T-helper 17 cell (primary cell): Measurements from ENCODE around the gene XYLT1. TPM values are rescaled to one million over a fixed set of nuclear protein-coding genes. Genes with fewer than 3 reads are reported as not detected.
"Not testable (repeated sequence)": the region's sequence is repeated elsewhere in the genome, so short reads cannot be mapped to it uniquely, and the experiment has no call there.

Source experiments
- ATAC-seq: fragments of 150-1000 bp; cut with Tn5 transposase; 2 replicates; pipeline ENCODE4 v1.10.0; 2021; ENCODE audit warnings: mild to moderate bottlenecking, moderate library complexity
- DNase-seq, 3 donors: peaks; one replicate each; pipeline versions ENCODE4 v3.0.0 to v3.0.0-alpha.2; 2020 to 2021
- H3K9me3 ChIP-seq: one replicate; pipeline ENCODE4 v1.7.0; 2013; ENCODE audit warnings: low read length, mild to moderate bottlenecking; ENCODE audit not compliant: control insufficient read depth, poor library complexity, severe bottlenecking
- H3K27ac Mint-ChIP-seq: one replicate; pipeline ENCODE4 v1.8.0; 2022; ENCODE audit warnings: mild to moderate bottlenecking, moderate library complexity, mixed read lengths
- H3K27me3 Mint-ChIP-seq: one replicate; pipeline ENCODE4 v1.8.0; 2022; ENCODE audit warnings: mixed read lengths
- H3K36me3 Mint-ChIP-seq: one replicate; pipeline ENCODE4 v1.8.0; 2022; ENCODE audit warnings: low read depth, mixed read lengths
- H3K4me1 Mint-ChIP-seq: one replicate; pipeline ENCODE4 v1.8.0; 2022; ENCODE audit warnings: mild to moderate bottlenecking, mixed read lengths
- H3K4me3 Mint-ChIP-seq: one replicate; pipeline ENCODE4 v1.8.0; 2022; ENCODE audit warnings: mild to moderate bottlenecking, moderate library complexity, mixed read lengths
- total RNA-seq, 4 donors: library from RNA in 2 of 4; stranded (reverse) in 2 of 4; gene quantifications; one replicate each; pipeline ENCODE4 v1.2.3 and lab custom pipeline; 2022 to 2026

The XYLT1 gene
- total RNA-seq, 2 donors from 2014 or later = 33.8 to 57.3 TPM

GRCh38 chr16:17504050-17504449 is 33.3 kb upstream of the XYLT1 start:
- H3K27me3 Mint-ChIP-seq = peaks cover 4% of the 10 kb centered on the region
- peaks cover 4% of the 10 kb centered on the region for H3K36me3 Mint-ChIP-seq
- H3K4me3 Mint-ChIP-seq = no peak overlapping the region

GRCh38 chr16:17503331-17503730 is 32.6 kb upstream of the XYLT1 start:
- Mint-ChIP-seq H3K36me3 (peaks cover 4% of the 10 kb centered on the region), H3K27me3 (peaks cover 4% of the 10 kb centered on the region), H3K4me3 (no peak overlapping the region), H3K4me1 (peaks cover 2% of the 10 kb centered on the region), H3K27ac (no peak overlapping the region)
- H3K9me3 ChIP-seq = no peaks in the 10 kb centered on the region
- no peak for DNase-seq
- ATAC-seq = no peak

More at GRCh38 chr16:17504050-17504449, 33.3 kb upstream of the XYLT1 start:
- ATAC-seq = no peak
- Mint-ChIP-seq H3K4me1 (peaks cover 2% of the 10 kb centered on the region), H3K27ac (no peak overlapping the region)
- H3K9me3 ChIP-seq = no peaks in the 10 kb centered on the region
- no peak for DNase-seq

- no peak for ATAC-seq
These were observed 30.6 kb upstream of the XYLT1 start for GRCh38 chr16:17501321-17501720.

GRCh38 chr16:17499223-17499902 is 28.6 kb upstream of the XYLT1 start:
- Mint-ChIP-seq H3K4me1 (peaks cover 2% of the 10 kb centered on the region), H3K27ac (no peak overlapping the region), H3K4me3 (no peak overlapping the region), H3K27me3 (peaks cover 12% of the 10 kb centered on the region), H3K36me3 (peaks cover 4% of the 10 kb centered on the region)
- H3K9me3 ChIP-seq = no peaks in the 10 kb centered on the region
- DNase-seq = no peak
- ATAC-seq = no peak

More at GRCh38 chr16:17501321-17501720, 30.6 kb upstream of the XYLT1 start:
- H3K4me1 Mint-ChIP-seq = peaks cover 2% of the 10 kb centered on the region
- no peak overlapping the region for H3K27ac Mint-ChIP-seq
- no peak overlapping the region for H3K4me3 Mint-ChIP-seq
- H3K9me3 ChIP-seq = no peaks in the 10 kb centered on the region
- H3K36me3 Mint-ChIP-seq = peaks cover 4% of the 10 kb centered on the region
- H3K27me3 Mint-ChIP-seq = peaks cover 12% of the 10 kb centered on the region
- DNase-seq = no peak

GRCh38 chr16:17497648-17498047 is 26.9 kb upstream of the XYLT1 start:
- H3K9me3 ChIP-seq = no peaks in the 10 kb centered on the region
- no peak for DNase-seq
- Mint-ChIP-seq H3K27me3 (peaks cover 11% of the 10 kb centered on the region), H3K27ac (no peak overlapping the region), H3K36me3 (no peaks in the 10 kb centered on the region), H3K4me3 (no peak overlapping the region), H3K4me1 (peaks cover under 1% of the 10 kb centered on the region)
- ATAC-seq = no peak

GRCh38 chr16:17496891-17497290 is 26.1 kb upstream of the XYLT1 start:
- DNase-seq (no peak), ATAC-seq (no peak)
- Mint-ChIP-seq H3K36me3 (no peaks in the 10 kb centered on the region), H3K4me1 (no peaks in the 10 kb centered on the region), H3K4me3 (no peak overlapping the region), H3K27ac (no peak overlapping the region), H3K27me3 (peaks cover 8% of the 10 kb centered on the region)
- no peaks in the 10 kb centered on the region for H3K9me3 ChIP-seq

GRCh38 chr16:17493012-17493411 is 22.3 kb upstream of the XYLT1 start:
- H3K36me3 Mint-ChIP-seq = no peaks in the 10 kb centered on the region
- H3K4me3 Mint-ChIP-seq = no peak overlapping the region
- H3K27ac Mint-ChIP-seq = no peak overlapping the region
- ATAC-seq = no peak
- H3K4me1 Mint-ChIP-seq = peaks cover 5% of the 10 kb centered on the region
- peaks cover 6% of the 10 kb centered on the region for H3K27me3 Mint-ChIP-seq
- H3K9me3 ChIP-seq = no peaks in the 10 kb centered on the region
- no peak for DNase-seq

- Mint-ChIP-seq H3K27me3 (no peaks in the 10 kb centered on the region), H3K4me3 (no peak overlapping the region), H3K27ac (no peak overlapping the region), H3K36me3 (no peaks in the 10 kb centered on the region), H3K4me1 (peaks cover 7% of the 10 kb centered on the region)
- no peaks in the 10 kb centered on the region for H3K9me3 ChIP-seq
- ATAC-seq (peak; percentile 73), DNase-seq (no peak)
These were observed 20.4 kb upstream of the XYLT1 start for GRCh38 chr16:17491140-17491662.

- H3K27me3 Mint-ChIP-seq = peaks cover 6% of the 10 kb centered on the region
These were observed 17.7 kb upstream of the XYLT1 start for GRCh38 chr16:17488506-17488905.

GRCh38 chr16:17483351-17483750 is 12.6 kb upstream of the XYLT1 start:
- H3K4me1 Mint-ChIP-seq = peaks cover 11% of the 10 kb centered on the region
- H3K9me3 ChIP-seq = no peaks in the 10 kb centered on the region
- no peak for DNase-seq
- peaks cover 13% of the 10 kb centered on the region for H3K36me3 Mint-ChIP-seq
- H3K4me3 Mint-ChIP-seq = no peak overlapping the region
- H3K27ac Mint-ChIP-seq = no peak overlapping the region
- no peak for ATAC-seq
- H3K27me3 Mint-ChIP-seq = peaks cover 37% of the 10 kb centered on the region

More at GRCh38 chr16:17488506-17488905, 17.7 kb upstream of the XYLT1 start:
- Mint-ChIP-seq H3K36me3 (peaks cover 2% of the 10 kb centered on the region), H3K4me1 (peaks cover 9% of the 10 kb centered on the region), H3K27ac (no peak overlapping the region), H3K4me3 (no peak overlapping the region)
- DNase-seq = no peak
- no peaks in the 10 kb centered on the region for H3K9me3 ChIP-seq
- no peak for ATAC-seq

- peaks cover 13% of the 10 kb centered on the region for H3K36me3 Mint-ChIP-seq
- peaks cover 37% of the 10 kb centered on the region for H3K27me3 Mint-ChIP-seq
- not testable (repeated sequence) for H3K4me3 Mint-ChIP-seq, H3K9me3 ChIP-seq, H3K4me1 Mint-ChIP-seq, DNase-seq, H3K27ac Mint-ChIP-seq, ATAC-seq
These were observed 11.6 kb upstream of the XYLT1 start for GRCh38 chr16:17482341-17482740.

GRCh38 chr16:17481736-17482135 is 11.0 kb upstream of the XYLT1 start:
- H3K4me3 Mint-ChIP-seq = no peak overlapping the region
- H3K27me3 Mint-ChIP-seq = peaks cover 37% of the 10 kb centered on the region
- ATAC-seq (no peak), DNase-seq (no peak)
- no peak overlapping the region for H3K27ac Mint-ChIP-seq
- peaks cover 10% of the 10 kb centered on the region for H3K4me1 Mint-ChIP-seq
- H3K9me3 ChIP-seq = no peaks in the 10 kb centered on the region
- H3K36me3 Mint-ChIP-seq = peaks cover 13% of the 10 kb centered on the region

GRCh38 chr16:17477260-17477545 is 6.4 kb upstream of the XYLT1 start:
- not testable (repeated sequence) for H3K36me3 Mint-ChIP-seq, ATAC-seq, H3K27ac Mint-ChIP-seq, H3K9me3 ChIP-seq, DNase-seq, H3K4me3 Mint-ChIP-seq
- Mint-ChIP-seq H3K4me1 (peaks cover 24% of the 10 kb centered on the region), H3K27me3 (peaks cover 22% of the 10 kb centered on the region)
